H9 (cell line): ENCODE data around the gene RUNX2. TPM values are rescaled to one million over a fixed set of nuclear protein-coding genes. Genes with fewer than 3 reads are reported as not detected.

Experiments used
- DNase-seq: peaks from one replicate; pipeline ENCODE4 v3.0.0-alpha.2; 2017
- H2AFZ ChIP-seq: one replicate; pipeline ENCODE4 v1.6.1; 2013; ENCODE audit warnings: mild to moderate bottlenecking, low read length, control low read depth, moderate library complexity
- H2AK5ac ChIP-seq: 2 replicates; pipeline ENCODE4 v1.6.1; 2013; ENCODE audit warnings: low read length, control low read depth, mixed read lengths; ENCODE audit not compliant: insufficient read length
- H2BK120ac ChIP-seq: one replicate; pipeline ENCODE4 v1.6.1; 2013; ENCODE audit warnings: low read depth, mild to moderate bottlenecking, low read length, control low read depth, inconsistent platforms; ENCODE audit not compliant: poor library complexity, severe bottlenecking
- H2BK12ac ChIP-seq: 2 replicates; pipeline ENCODE4 v1.6.1; 2013; ENCODE audit warnings: low read length, control low read depth, mixed read lengths, low read depth; ENCODE audit not compliant: insufficient read length
- H2BK15ac ChIP-seq: 2 replicates; pipeline ENCODE4 v1.6.1; 2013; ENCODE audit warnings: low read depth, low read length, control low read depth
- H2BK20ac ChIP-seq: one replicate; pipeline ENCODE4 v1.6.1; 2013; ENCODE audit warnings: low read depth, mild to moderate bottlenecking, low read length, control low read depth, inconsistent platforms; ENCODE audit not compliant: poor library complexity, severe bottlenecking
- H2BK5ac ChIP-seq: 2 replicates; pipeline ENCODE4 v1.6.1; 2013; ENCODE audit warnings: low read length, control low read depth, mixed read lengths; ENCODE audit not compliant: insufficient read length
- H3K14ac ChIP-seq: 2 replicates; pipeline ENCODE4 v1.6.1; 2013; ENCODE audit warnings: low read length, control low read depth; ENCODE audit not compliant: insufficient read depth
- H3K18ac ChIP-seq: 2 replicates; pipeline ENCODE4 v1.6.1; 2013; ENCODE audit warnings: low read depth, mild to moderate bottlenecking, mixed read lengths, low read length, control low read depth; ENCODE audit not compliant: insufficient read length
- H3K23ac ChIP-seq: 2 replicates; pipeline ENCODE4 v1.6.1; 2013; ENCODE audit warnings: low read length, control low read depth, mixed read lengths, low read depth; ENCODE audit not compliant: insufficient read length
- H3K23me2 ChIP-seq: 2 replicates; pipeline ENCODE4 v1.6.1; 2013; ENCODE audit warnings: low read depth, mild to moderate bottlenecking, mixed read lengths, low read length, control low read depth; ENCODE audit not compliant: insufficient read length, poor library complexity, severe bottlenecking
- H3K27ac ChIP-seq: 2 replicates; pipeline ENCODE4 v1.5.1; 2013; ENCODE audit warnings: low read length, control low read depth, mixed read lengths, low read depth; ENCODE audit not compliant: insufficient read length
- H3K27me3 ChIP-seq: 2 replicates; pipeline ENCODE4 v1.6.1; 2013; ENCODE audit warnings: low read length, control low read depth, inconsistent platforms; ENCODE audit not compliant: insufficient read depth
- H3K4ac ChIP-seq: 2 replicates; pipeline ENCODE4 v1.6.1; 2013; ENCODE audit warnings: low read depth, mild to moderate bottlenecking, control low read depth, inconsistent platforms, low read length, moderate library complexity
- H3K4me1 ChIP-seq: 2 replicates; pipeline ENCODE4 v1.6.1; 2013; ENCODE audit warnings: low read length, control low read depth, inconsistent platforms; ENCODE audit not compliant: insufficient read depth
- H3K4me2 ChIP-seq: 2 replicates; pipeline ENCODE4 v1.6.1; 2013; ENCODE audit warnings: low read length, control low read depth, mixed read lengths; ENCODE audit not compliant: insufficient read length, insufficient read depth
- H3K56ac ChIP-seq: 2 replicates; pipeline ENCODE4 v1.6.1; 2013; ENCODE audit warnings: low read depth, mild to moderate bottlenecking, mixed read lengths, low read length, control low read depth; ENCODE audit not compliant: insufficient read length
- H3K79me1 ChIP-seq: 2 replicates; pipeline ENCODE4 v1.6.1; 2013; ENCODE audit warnings: low read depth, mild to moderate bottlenecking, moderate library complexity, low read length, control low read depth, inconsistent platforms; ENCODE audit not compliant: insufficient read depth, poor library complexity, severe bottlenecking
- H3K79me2 ChIP-seq: 2 replicates; pipeline ENCODE4 v1.6.1; 2013; ENCODE audit warnings: low read length, control low read depth, inconsistent platforms; ENCODE audit not compliant: insufficient read depth
- H3K9ac ChIP-seq: 2 replicates; pipeline ENCODE4 v1.6.1; 2013; ENCODE audit warnings: low read length, control low read depth, mixed read lengths; ENCODE audit not compliant: insufficient read length; ENCODE audit errors: extremely low read depth
- H3K9me3 ChIP-seq: one replicate; pipeline ENCODE4 v1.6.1; 2013; ENCODE audit warnings: low read depth, low read length, inconsistent platforms; ENCODE audit not compliant: control insufficient read depth
- H3T11ph ChIP-seq: one replicate; pipeline ENCODE4 v1.6.1; 2013; ENCODE audit warnings: mild to moderate bottlenecking, low read length, control low read depth, inconsistent platforms
- H4K20me1 ChIP-seq: one replicate; pipeline ENCODE4 v1.6.1; 2013; ENCODE audit not compliant: control insufficient read depth, insufficient read length, insufficient read depth
- H4K5ac ChIP-seq: 2 replicates; pipeline ENCODE4 v1.6.1; 2013; ENCODE audit warnings: low read depth, mild to moderate bottlenecking, mixed read lengths, low read length, control low read depth; ENCODE audit not compliant: insufficient read length
- H4K8ac ChIP-seq: replicated peaks from 2 replicates; pipeline ENCODE4 v1.6.1; 2013; ENCODE audit warnings: low read length, control low read depth, mixed read lengths, low read depth; ENCODE audit not compliant: insufficient read length
- H4K91ac ChIP-seq: 2 replicates; pipeline ENCODE4 v1.6.1; 2013; ENCODE audit warnings: low read depth, mild to moderate bottlenecking, moderate library complexity, mixed read lengths, low read length, control low read depth; ENCODE audit not compliant: insufficient read length
- H3K27ac Mint-ChIP-seq, 3 experiments: 2 replicates in 2 of 3; 3 replicates in 1 of 3; pipeline ENCODE4 v1.8.0; 2020 to 2021; ENCODE audit warnings: mixed read lengths in 3 of 3, mild to moderate bottlenecking in 1 of 3, moderate library complexity in 1 of 3
- H3K27me3 Mint-ChIP-seq: 2 replicates; pipeline ENCODE4 v1.8.0; 2021; ENCODE audit warnings: low read depth, mild to moderate bottlenecking, moderate library complexity, mixed read lengths
- H3K36me3 Mint-ChIP-seq, 3 experiments: 2 replicates in 2 of 3; 3 replicates in 1 of 3; pipeline ENCODE4 v1.8.0; 2020 to 2021; ENCODE audit warnings: low read depth in 3 of 3, mixed read lengths in 3 of 3; ENCODE audit not compliant: insufficient read depth in 1 of 3
- H3K4me1 Mint-ChIP-seq, 2 experiments: 2 replicates each; pipeline ENCODE4 v1.8.0; 2020; ENCODE audit warnings: mixed read lengths in 2 of 2
- H3K4me3 Mint-ChIP-seq, 2 experiments: 2 replicates in 1 of 2; 3 replicates in 1 of 2; pipeline ENCODE4 v1.8.0; 2020 to 2021; ENCODE audit warnings: mild to moderate bottlenecking in 2 of 2, mixed read lengths in 2 of 2, moderate library complexity in 1 of 2
- H3K9me3 Mint-ChIP-seq, 2 experiments: 2 replicates in 1 of 2; 3 replicates in 1 of 2; pipeline ENCODE4 v1.8.0; 2020; ENCODE audit warnings: mild to moderate bottlenecking in 2 of 2, mixed read lengths in 2 of 2, moderate library complexity in 1 of 2
- WGBS: extraction: QIAGEN DNeasy Blood & Tissue Kit; methylation state at CpG from one replicate; pipeline ENCODE4 v1.1.7; 2013; ENCODE audit warnings: missing lambda C conversion rate, low lambda C conversion rate, mixed read lengths; ENCODE audit not compliant: insufficient read length; ENCODE audit errors: extremely low coverage; 5-methylcytosine and 5-hydroxymethylcytosine counted together
- total RNA-seq: library from RNA; stranded (reverse); gene quantifications from 2 replicates; pipeline ENCODE4 v1.2.1, GENCODE V29; 2021
- TF ChIP-seq, protein P1 (sequence below): fragments of 200-600 bp; sonication (generic); conservative IDR thresholded peaks from 3 replicates; pipeline ENCODE4 v1.8.0; 2021; ENCODE audit warnings: antibody characterized with exemption, mild to moderate bottlenecking

The RUNX2 gene
- total RNA-seq, 1 experiment from 2014 or later = 0.15 TPM

DNA sequence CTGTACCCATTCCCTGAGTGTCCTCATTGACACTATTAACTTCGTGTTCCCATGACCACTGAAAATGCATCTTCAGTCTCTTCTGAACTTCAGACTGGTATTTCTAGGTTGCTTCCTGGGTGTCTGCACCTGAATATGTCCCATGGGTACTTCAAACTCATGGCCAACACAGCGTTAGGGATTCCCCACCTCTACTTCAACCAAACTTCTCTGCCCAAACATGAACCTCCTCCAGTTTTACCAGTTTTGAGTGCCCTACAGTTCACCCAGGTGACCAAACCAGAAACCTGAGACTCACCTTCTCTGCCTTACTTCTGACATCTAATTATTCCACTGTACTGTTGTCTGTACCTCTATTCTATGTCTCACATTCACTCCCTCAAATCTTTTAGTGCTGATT lies 149.1 kb downstream of the RUNX2 start:
- no peaks in the 10 kb centered on the region for H3K23me2 ChIP-seq
- no peak overlapping the region for H3T11ph ChIP-seq
- DNase-seq = no peak
- H3K4me3 Mint-ChIP-seq = no peak overlapping the region
- H3K4me2 ChIP-seq = no peak overlapping the region
- H4K20me1 ChIP-seq = no peaks in the 10 kb centered on the region
- H3K14ac ChIP-seq = no peak overlapping the region
- H3K9me3 Mint-ChIP-seq = no peaks in the 10 kb centered on the region
- TF ChIP-seq, protein P1, sequence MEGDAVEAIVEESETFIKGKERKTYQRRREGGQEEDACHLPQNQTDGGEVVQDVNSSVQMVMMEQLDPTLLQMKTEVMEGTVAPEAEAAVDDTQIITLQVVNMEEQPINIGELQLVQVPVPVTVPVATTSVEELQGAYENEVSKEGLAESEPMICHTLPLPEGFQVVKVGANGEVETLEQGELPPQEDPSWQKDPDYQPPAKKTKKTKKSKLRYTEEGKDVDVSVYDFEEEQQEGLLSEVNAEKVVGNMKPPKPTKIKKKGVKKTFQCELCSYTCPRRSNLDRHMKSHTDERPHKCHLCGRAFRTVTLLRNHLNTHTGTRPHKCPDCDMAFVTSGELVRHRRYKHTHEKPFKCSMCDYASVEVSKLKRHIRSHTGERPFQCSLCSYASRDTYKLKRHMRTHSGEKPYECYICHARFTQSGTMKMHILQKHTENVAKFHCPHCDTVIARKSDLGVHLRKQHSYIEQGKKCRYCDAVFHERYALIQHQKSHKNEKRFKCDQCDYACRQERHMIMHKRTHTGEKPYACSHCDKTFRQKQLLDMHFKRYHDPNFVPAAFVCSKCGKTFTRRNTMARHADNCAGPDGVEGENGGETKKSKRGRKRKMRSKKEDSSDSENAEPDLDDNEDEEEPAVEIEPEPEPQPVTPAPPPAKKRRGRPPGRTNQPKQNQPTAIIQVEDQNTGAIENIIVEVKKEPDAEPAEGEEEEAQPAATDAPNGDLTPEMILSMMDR = no peak
- no peak overlapping the region for H4K5ac ChIP-seq
- no peak overlapping the region for H3K27ac Mint-ChIP-seq
- H3K9ac ChIP-seq = no peak overlapping the region
- H3K27me3 Mint-ChIP-seq = no peaks in the 10 kb centered on the region
- H2BK20ac ChIP-seq = no peak overlapping the region
- no peak overlapping the region for H2AK5ac ChIP-seq
- no peak overlapping the region for H3K23ac ChIP-seq
- H3K27me3 ChIP-seq = no peaks in the 10 kb centered on the region
- no peak overlapping the region for H3K4ac ChIP-seq
- peaks cover 0 to 3% of the 10 kb centered on the region in 2 experiments; a peak in 2 of 4 replicates for H3K4me1 Mint-ChIP-seq
- H2AFZ ChIP-seq = no peak overlapping the region
- H2BK120ac ChIP-seq = no peak overlapping the region
- no peaks in the 10 kb centered on the region for H3K9me3 ChIP-seq
- no peaks in the 10 kb centered on the region for H3K36me3 Mint-ChIP-seq
- H4K8ac ChIP-seq = no peak overlapping the region
- H2BK12ac ChIP-seq = no peak overlapping the region
- H3K79me2 ChIP-seq = no peaks in the 10 kb centered on the region
- H3K79me1 ChIP-seq = no peaks in the 10 kb centered on the region
- no CpG with 5 or more reads among the region's 2 CpGs for WGBS
- H3K18ac ChIP-seq = no peak overlapping the region
- H3K27ac ChIP-seq = no peak overlapping the region
- H3K56ac ChIP-seq = no peak overlapping the region
- H4K91ac ChIP-seq = no peak overlapping the region
- no peak overlapping the region for H2BK15ac ChIP-seq
- H2BK5ac ChIP-seq = no peak overlapping the region
- H3K4me1 ChIP-seq = no peaks in the 10 kb centered on the region
